ENCODE results near the gene ADGRG4.
"Not testable (repeated sequence)": the region's sequence is repeated elsewhere in the genome, so short reads cannot be mapped to it uniquely, and the experiment has no call there.

The ADGRG4 gene

GRCh38 chrX:136386826-136387225, 86.1 kb downstream of the ADGRG4 start:
- DNase-seq, result no peak

- DNase-seq, result no peak
These were observed 87.3 kb downstream of the ADGRG4 start for GRCh38 chrX:136387951-136388502.

- no peak for DNase-seq
These were observed 90.2 kb downstream of the ADGRG4 start for GRCh38 chrX:136390921-136391320.

GRCh38 chrX:136395271-136395670, 94.5 kb downstream of the ADGRG4 start:
- no peak for DNase-seq

GRCh38 chrX:136397001-136397400, 96.2 kb downstream of the ADGRG4 start:
- no peak for DNase-seq

- no peak for DNase-seq
These were observed 104.4 kb downstream of the ADGRG4 start for GRCh38 chrX:136405126-136405525.

GRCh38 chrX:136417806-136418205, 117.0 kb downstream of the ADGRG4 start:
- no peak for DNase-seq

GRCh38 chrX:136421338-136421737, 120.6 kb downstream of the ADGRG4 start:
- DNase-seq, result no peak

- no peak for DNase-seq
These were observed 123.0 kb downstream of the ADGRG4 start for GRCh38 chrX:136423724-136424123.

GRCh38 chrX:136425996-136426395, 125.2 kb downstream of the ADGRG4 start:
- DNase-seq, result no peak

- no peak for DNase-seq
These were observed 130.9 kb downstream of the ADGRG4 start for GRCh38 chrX:136431625-136432024.

GRCh38 chrX:136437774-136438173, 137.0 kb downstream of the ADGRG4 start:
- DNase-seq, result no peak

GRCh38 chrX:136438192-136438591, 137.4 kb downstream of the ADGRG4 start:
- no peak for DNase-seq

GRCh38 chrX:136445674-136446073, 144.9 kb downstream of the ADGRG4 start:
- DNase-seq, result not testable (repeated sequence)

- no peak for DNase-seq
These were observed 145.4 kb downstream of the ADGRG4 start for GRCh38 chrX:136446208-136446607.

- no peak for DNase-seq
These were observed 146.5 kb downstream of the ADGRG4 start for GRCh38 chrX:136447308-136447707.

GRCh38 chrX:136447968-136448367, 147.2 kb downstream of the ADGRG4 start:
- no peak for DNase-seq

- DNase-seq, result no peak
These were observed 149.5 kb downstream of the ADGRG4 start for GRCh38 chrX:136450050-136450830.

- DNase-seq, result no peak
These were observed 151.9 kb downstream of the ADGRG4 start for GRCh38 chrX:136452614-136453013.

GRCh38 chrX:136453114-136453513, 152.4 kb downstream of the ADGRG4 start:
- no peak for DNase-seq

- no peak for DNase-seq
These were observed 153.0 kb downstream of the ADGRG4 start for GRCh38 chrX:136453771-136454170.

- DNase-seq, result no peak
These were observed 155.4 kb downstream of the ADGRG4 start for GRCh38 chrX:136456133-136456532.

GRCh38 chrX:136457303-136457917, 156.6 kb downstream of the ADGRG4 start:
- DNase-seq, result no peak

- DNase-seq, result no peak
These were observed 163.8 kb downstream of the ADGRG4 start for GRCh38 chrX:136464589-136464988.
